Suprapubic skin (tissue), 3 donors: Measurements from ENCODE around the gene TNS1.

Experiments used
- EP300 ChIP-seq: sonication (generic); formaldehyde crosslinking; IDR thresholded peaks from one replicate; pipeline ENCODE4 v1.6.1; 2017; ENCODE audit warnings: antibody characterized with exemption
- POLR2A ChIP-seq, 2 donors: fragments of 450-650 bp; IDR thresholded peaks; one replicate each; pipeline ENCODE4 v1.6.1; 2017; ENCODE audit warnings: antibody characterized with exemption in 2 of 2, mild to moderate bottlenecking in 2 of 2, moderate library complexity in 2 of 2
- TF ChIP-seq, protein P1 (sequence below), 2 donors: fragments of 200-600 bp in 1 of 2; fragments of 450-650 bp in 1 of 2; sonication (generic) in 1 of 2; IDR thresholded peaks; one replicate each; pipeline ENCODE4 v1.5.1; 2016 to 2019; ENCODE audit warnings: antibody characterized with exemption in 2 of 2, mild to moderate bottlenecking in 1 of 2, moderate library complexity in 1 of 2

DNA sequence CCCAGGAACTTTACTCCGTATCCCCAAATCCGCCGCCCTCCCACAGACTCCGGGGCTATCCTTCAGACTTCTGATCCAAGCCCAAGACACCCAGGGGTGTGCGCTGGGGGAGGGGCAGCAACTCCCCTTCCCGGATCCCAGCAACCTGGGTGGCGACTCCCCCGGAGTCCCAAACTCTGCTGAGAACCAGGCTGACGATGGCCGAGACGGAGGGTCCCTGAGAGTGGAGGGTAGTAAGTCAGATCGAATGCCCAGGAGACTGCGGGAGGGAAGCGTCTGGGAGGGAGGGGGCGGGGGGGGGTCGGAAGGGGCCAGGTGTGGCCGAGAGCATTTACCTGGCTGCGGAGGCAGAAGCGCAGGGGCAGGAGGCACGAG, 7.0 kb upstream of the TNS1 start:
- TF ChIP-seq, protein P1, sequence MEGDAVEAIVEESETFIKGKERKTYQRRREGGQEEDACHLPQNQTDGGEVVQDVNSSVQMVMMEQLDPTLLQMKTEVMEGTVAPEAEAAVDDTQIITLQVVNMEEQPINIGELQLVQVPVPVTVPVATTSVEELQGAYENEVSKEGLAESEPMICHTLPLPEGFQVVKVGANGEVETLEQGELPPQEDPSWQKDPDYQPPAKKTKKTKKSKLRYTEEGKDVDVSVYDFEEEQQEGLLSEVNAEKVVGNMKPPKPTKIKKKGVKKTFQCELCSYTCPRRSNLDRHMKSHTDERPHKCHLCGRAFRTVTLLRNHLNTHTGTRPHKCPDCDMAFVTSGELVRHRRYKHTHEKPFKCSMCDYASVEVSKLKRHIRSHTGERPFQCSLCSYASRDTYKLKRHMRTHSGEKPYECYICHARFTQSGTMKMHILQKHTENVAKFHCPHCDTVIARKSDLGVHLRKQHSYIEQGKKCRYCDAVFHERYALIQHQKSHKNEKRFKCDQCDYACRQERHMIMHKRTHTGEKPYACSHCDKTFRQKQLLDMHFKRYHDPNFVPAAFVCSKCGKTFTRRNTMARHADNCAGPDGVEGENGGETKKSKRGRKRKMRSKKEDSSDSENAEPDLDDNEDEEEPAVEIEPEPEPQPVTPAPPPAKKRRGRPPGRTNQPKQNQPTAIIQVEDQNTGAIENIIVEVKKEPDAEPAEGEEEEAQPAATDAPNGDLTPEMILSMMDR (IDR thresholded peaks at IDR 0.05), result no peak
- TF ChIP-seq POLR2A (IDR thresholded peaks at IDR 0.05) (no peak), EP300 (no peak)
